SH-SY5Y (cell line): Measurements from ENCODE around the gene MAP2K7.

Experiments
- GATA2 ChIP-seq: IDR thresholded peaks from 2 replicates; pipeline ENCODE4 v1.6.1; 2011; ENCODE audit warnings: mild to moderate bottlenecking, low read depth, low read length
- GATA3 ChIP-seq: IDR thresholded peaks from 2 replicates; pipeline ENCODE4 v1.6.1; 2011; ENCODE audit warnings: low read depth, mild to moderate bottlenecking, low read length, moderate library complexity

GRCh38 chr19:7934766-7935165 is 31.1 kb downstream of the MAP2K7 start:
- no peak for TF ChIP-seq GATA3
- TF ChIP-seq GATA2 = no peak
